ENCODE measurements around the gene SMC3.
A peak's percentile ranks its signal among the peaks of the same experiment; 100 is the strongest.
"Not testable (repeated sequence)": the region's sequence is repeated elsewhere in the genome, so short reads cannot be mapped to it uniquely, and the experiment has no call there.

The SMC3 gene

GRCh38 chr10:110625951-110626855 is 58.7 kb downstream of the SMC3 start:
- DNase-seq (ENCODE audit: low read depth), result no peak

DNA sequence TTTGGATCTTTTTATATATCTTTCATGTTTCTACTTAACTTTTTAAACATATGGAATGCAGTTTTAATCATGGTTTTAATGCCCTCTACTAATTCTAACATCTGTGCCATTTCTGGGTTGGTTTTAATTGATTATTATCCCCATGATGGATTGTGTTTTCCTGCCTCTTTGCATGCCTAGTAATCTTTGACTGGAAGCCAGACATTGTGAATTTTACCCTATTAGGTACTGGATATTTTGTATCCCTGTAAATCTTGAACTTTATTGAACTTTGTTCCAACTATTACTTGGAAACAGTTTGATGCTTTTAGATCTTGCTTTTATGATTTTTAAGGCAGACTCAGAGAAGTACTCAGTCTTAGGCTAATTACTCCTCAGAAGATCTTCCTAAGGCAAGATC is 60.7 kb downstream of the SMC3 start:
- DNase-seq (ENCODE audit: low read depth), result no peak

DNA sequence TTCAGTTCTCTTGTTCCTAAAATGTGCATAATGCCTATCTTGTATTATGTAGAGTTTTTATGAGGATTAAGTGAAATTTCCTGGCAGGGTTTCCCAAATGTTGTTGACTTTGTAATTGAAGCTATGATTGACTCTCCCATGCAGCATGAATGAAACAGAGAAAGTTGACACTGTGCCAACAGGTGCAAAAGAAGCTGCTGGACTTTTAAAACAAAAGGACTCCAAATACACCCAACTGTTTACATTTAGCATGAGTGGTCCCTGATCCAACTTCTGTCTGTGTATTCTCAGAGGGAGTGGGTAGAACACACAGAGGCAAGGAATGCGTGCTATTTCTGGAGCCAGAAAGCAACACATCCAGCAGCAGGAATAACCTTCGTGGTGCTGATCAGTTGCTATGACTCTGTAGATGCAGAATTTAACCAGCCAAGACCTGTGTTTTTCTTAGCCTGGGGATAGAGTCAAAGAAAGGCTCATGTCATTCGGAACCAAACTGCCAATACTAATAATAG is 62.2 kb downstream of the SMC3 start:
- peak; percentile 74 for DNase-seq (ENCODE audit: low read depth)

DNA sequence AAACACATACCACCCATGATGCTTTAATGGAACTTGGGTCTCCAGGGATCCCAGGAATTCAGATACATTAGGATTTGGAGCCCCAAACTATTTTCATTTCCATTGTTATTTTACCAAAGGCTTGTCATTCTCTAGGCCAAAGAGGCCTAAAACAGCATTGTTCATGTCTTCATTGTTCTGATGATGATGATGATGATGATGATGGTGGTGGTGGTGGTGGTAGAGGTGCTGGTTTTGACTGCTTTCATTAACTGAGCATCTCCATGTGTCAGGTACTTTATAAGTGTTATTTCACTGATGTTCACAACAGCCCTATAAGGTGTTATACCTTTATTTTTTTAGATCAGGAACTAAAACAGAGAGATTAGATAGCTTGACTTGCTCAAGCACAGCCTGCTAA is 64.4 kb downstream of the SMC3 start:
- DNase-seq (ENCODE audit: low read depth), result no peak

DNA sequence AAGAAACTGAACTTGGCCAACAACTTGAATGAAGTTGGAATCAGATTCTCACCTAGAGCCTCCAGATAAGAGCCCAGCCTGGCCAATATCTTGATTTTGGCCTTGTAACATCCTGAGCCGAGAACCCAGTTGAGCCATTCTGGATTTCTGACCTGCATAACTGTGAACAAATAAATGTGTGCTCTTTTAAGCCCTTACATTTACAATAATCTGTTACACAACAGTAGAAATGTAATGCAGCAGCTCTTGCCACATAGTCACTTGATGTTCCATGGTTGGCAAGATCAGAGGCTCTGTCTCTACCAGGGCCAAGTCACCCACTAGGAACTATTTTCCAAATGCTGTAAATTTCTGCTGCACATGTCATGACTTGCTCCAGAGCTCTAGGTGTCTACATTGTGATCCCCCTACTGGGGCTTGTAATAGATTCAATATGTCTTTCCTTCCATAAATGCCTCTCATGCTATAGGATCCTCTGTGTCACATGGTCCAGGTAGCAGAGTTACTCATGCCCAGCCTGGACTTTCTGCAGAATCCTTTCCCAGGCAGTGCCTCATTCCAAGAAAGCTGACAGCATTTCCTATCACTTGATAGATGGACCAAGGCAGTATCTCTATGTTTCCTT is 65.2 kb downstream of the SMC3 start:
- no peak for DNase-seq (ENCODE audit: low read depth)

DNA sequence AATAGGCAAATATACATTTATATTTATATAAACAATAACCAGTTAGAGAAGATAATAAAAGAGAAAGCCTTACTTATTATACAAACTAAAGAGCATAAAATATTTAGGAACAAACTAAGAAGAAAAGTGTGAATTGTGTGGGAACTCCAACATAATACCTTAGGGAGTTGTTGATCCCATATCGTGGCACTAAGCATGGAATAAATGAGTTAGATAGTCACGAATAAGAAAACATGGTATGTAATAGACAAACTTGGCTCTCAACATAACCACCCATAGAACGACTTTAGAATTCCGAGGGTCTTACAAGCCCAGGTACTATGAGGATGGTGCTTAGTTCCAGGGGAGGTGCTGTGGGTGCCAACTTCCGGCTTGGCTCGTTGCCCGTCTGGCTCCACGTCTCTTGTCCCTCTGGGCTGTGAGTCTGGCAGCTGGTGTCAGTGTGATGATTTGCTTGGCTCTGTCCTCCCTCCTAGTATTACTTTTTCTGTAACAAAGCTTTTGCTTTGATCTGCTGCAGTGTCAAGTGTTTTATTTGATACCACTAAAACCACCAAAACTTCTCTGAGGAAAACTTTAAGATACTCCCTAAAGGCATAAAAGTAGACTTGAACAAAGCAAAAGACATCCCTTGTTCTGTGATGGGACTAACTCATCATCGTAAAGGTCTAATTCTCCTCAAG is 67.2 kb downstream of the SMC3 start:
- no peak for DNase-seq (ENCODE audit: low read depth)

DNA sequence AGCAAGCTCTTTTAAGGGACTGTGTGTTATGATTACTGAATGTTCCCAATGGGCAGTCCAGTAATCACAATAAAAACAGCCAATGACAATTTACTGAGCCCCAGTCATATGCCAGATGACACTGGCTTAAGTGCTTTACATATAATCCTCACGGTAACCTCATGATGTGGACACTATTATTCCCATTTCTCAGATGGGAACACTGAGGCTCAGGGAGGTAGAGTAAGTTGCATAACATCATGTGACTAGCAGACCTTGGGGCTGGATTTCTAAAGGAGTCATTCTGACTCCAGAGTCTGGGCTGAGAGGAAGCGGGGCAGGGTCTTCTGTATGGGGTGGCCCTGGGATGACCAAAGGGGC is 69.1 kb downstream of the SMC3 start:
- DNase-seq (ENCODE audit: low read depth), result no peak

- no peak for DNase-seq (ENCODE audit: low read depth)
Measured at GRCh38 chr10:110636932-110637557, 69.5 kb downstream of the SMC3 start.

GRCh38 chr10:110637558-110638053 is 70.1 kb downstream of the SMC3 start:
- DNase-seq (ENCODE audit: low read depth), result no peak

DNA sequence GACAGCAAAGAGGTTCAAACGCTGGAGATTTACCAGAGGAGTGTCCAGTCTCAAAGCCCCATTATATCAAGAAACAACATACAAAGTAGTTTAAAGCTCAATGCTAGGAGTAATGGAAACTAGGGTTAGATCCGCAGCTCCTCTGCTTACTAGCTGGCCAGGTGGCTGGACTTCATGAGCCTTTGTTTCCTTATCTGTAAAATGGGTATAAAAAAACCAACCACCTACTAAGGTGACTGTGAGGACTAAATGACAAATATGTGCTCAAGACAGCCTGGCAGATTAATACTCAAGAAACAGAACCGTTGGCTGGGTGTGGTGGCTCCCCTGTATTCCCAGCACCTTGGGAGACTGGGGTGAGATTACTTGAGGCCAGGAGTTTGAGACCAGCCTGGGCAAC is 70.8 kb downstream of the SMC3 start:
- no peak for DNase-seq (ENCODE audit: low read depth)

DNA sequence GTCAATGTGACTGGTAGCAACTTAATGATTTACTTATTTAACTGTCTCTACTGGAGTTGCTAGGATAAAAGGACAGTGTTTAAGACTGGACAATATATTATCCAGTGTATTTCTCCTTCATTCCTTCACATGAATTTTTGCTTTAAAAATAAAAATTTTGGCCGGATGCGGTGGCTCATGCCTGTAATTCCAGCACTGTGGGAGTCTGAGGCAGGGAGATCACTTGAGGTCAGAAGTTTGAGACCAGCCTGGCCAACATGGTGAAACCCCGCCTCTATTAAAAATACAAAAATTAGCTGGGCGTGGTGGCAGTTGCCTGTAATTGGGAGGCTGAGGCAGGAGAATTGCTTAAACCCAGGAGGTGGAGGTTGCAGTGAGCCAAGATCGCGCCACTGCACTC is 71.6 kb downstream of the SMC3 start:
- DNase-seq (ENCODE audit: low read depth), result not testable (repeated sequence)

GRCh38 chr10:110639858-110640257 is 72.4 kb downstream of the SMC3 start:
- not testable (repeated sequence) for DNase-seq (ENCODE audit: low read depth)

DNA sequence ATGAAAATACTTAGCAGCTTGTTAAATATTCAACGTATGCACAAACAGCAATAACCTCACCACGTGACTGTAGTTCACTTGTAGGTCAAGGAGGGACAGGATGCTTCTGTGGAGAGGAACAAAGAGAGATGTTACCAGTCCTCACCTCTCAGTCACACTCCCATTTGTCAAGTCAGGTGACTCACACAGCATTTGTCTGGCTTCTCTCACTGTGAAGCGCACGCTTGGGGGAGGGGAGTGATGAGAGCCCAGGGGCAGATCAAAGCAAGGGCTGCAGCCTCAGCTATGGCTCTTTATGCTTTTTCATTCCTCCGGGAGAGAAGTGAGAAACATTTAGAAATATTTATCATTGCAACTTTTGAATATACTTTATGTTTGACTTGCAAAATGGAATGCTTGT is 73.8 kb downstream of the SMC3 start:
- DNase-seq (ENCODE audit: low read depth), result no peak

DNA sequence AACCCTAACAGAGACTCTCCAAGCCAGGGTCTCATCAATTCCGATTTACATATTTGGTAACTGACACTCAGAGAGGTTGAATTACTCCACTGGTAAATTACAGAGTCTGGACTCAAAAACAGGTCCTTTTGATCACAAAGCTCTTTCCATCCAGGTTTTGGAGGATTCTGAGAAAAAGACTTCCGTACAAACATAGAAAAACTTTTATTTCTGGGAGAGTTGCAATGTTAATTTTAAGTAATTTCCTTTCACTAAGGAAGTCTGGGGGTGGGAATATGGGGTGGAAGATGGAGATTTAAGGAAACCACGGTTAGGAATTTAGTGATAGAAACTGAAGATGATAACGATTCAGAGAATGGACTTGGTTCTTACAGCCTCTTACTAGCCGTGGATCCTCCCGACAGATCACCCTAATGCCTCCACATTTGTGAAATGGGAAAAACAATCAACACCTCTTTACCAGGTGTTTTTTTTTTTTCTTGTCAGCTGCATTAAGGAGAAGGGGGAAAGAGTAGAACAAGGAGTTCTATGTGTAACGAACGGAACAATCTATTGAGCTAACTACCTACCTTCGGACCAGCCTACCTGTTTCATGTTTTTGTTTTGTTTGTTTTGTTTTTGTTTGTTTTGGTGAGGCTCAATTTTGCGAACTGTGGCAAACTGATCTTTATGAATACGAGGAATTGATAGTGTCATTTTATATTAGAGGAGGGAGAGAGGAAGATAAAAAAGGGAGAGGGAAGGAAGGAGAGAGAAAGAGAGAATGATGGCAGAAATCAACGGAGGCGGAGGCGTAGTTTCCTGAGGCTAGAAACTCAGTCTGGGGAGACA is 74.9 kb downstream of the SMC3 start:
- DNase-seq (ENCODE audit: low read depth), result no peak

DNA sequence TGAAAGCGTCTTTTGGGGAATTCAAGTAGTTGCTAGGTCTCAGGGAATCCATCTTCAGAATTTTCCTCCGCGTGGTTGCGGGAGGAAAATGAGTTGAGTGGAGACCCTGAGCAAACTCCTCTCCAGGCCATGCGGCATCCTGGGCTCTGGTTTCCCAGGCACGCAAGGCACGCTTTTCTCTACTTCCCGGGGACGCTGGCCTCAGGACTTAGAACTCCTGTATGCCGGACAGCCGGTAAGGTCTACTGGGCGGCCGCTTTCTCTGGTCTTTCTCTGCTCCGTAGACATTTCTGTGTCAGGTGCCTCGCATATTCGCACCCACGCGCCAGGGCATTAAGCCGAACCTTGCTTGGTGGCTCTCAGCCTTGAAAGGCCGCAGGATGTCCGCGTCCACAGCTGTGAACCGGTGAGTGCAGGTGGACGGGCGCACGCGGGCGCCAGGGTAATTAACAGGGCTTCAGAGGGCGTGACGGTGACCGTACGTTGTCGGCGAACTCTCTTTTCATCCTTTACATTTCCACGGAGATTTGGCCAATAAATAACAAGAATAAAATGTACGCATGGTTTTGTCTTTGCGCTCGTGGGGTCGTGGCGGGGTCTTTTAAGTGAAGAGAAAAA is 75.6 kb downstream of the SMC3 start:
- no peak for DNase-seq (ENCODE audit: low read depth)

DNA sequence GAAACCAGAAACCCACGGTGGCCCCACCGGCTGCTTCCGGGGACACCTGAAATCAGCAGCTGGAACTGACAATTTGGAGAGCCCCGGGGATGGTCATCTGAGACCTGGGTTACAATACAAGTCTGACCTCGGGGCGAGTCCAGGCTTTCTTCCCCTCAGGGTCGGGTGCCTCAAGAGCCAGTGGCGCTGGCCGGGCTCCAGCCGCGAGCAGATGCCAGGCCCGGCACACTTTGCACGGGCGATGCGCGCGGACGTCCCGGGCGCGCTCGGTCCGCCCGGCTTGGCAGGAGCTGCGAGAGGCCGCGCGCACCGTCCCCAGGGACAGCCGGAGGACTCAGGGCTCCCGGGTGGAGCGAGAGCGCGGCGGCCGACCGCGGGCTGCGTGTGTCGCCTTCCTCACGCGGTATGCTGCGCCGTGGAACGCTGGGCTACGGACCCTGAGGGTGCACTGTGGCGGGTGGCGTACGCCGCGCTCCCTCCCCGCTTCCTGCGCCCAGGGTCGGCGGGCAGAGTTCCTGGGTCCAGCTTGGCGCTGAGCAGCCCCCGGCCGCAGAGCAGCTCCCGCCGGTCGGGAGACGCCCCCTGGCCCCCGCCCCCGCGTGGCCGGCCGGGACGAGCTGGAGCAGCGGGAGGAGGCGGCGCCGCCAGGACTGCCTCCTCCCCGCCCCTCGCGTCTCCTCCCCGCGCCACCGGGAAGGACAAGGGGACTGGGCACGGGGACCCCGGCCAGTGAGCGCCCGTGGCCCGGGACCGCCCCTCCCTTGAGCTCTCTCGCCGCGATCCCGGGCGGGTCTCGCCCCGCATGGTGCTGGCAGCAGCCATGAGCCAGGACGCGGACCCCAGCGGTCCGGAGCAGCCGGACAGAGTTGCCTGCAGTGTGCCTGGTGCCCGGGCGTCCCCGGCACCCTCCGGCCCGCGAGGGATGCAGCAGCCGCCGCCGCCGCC is 76.4 kb downstream of the SMC3 start, which contains the start of gene RBM20:
TSS of gene RBM20 (plus strand) at position 684 of the 945 bp plus-strand sequence. CDS start at position 803, 119 bp downstream.
- no peak for DNase-seq (ENCODE audit: low read depth)

DNA sequence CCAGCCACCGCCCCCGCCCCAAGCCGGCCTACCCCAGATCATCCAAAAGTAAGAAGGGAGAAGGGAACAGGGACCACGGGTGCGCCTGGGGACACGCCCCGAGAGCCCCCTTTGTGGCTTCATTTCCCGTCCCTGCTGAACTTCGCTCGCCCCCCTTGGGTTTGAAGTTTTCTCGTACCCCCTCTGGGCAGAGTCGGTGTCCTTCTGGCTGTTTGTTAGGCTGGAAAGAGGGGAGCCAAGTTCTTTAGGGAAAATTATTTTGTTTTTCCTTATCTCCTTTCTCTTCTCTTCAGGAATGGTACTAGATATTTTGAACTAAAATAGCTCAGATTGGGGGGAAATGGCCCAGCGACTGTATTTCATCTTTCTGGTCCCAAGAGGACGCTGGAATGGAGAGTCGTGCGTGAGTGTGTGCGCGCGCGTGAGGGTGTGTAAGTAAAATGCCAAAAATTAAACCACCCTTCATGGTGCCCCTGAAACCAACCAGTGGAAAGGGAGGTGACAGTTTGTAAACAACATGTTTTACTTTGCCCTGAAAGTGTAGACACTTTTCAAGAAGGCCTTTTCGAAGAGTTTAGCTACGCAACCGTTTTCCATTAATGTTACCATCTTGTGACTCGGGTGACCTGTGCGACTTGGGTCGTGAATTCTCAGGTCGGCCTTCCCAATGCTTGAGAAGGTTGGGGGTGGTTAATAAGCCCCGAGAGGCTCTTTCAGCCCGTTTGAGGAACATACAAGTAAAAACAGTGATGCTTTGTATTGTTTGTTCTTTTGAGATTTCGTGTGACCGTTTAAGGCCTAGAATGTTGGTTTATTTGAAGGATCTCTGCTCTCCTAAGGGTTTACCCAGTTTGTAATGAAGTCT is 77.3 kb downstream of the SMC3 start:
- no peak for DNase-seq (ENCODE audit: low read depth)

DNA sequence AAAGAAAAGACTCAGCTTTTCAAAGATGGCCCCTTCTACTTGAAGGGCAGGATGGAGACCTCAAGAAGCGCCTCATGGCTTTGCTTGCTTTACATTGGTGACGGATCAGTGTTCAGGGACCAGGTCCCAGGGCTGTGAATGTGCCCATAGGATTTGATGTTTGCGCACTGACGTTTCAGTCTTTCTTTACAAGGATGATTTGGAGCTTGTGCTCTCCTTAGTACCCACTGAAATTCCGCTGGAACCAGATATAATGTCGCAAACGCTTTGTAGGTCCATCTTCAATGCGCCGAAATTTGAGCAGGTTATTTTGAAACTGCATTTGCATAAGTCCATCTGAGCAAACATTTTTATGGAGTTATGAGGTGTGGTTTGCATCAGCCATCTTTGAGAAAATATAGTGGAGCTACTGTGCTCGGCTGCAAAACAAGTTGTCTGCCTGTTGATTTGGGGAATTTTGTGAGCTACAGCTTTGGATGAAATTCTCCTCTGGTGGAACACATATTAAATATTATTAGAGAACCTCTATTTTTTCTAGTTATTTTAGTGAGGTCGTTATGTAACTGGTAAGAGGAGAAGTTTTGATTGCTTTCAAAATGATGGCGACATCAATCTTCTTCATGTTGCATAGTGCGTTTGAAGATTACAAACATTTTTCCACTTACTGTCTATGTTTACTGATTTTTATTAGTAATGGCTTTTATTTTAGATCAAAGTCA is 79.1 kb downstream of the SMC3 start:
- no peak for DNase-seq (ENCODE audit: low read depth)
